ENCODE measurements around the gene GOLGA6D.
"Not testable (repeated sequence)": the region's sequence is repeated elsewhere in the genome, so short reads cannot be mapped to it uniquely, and the experiment has no call there.

Gene GOLGA6D, protein sequence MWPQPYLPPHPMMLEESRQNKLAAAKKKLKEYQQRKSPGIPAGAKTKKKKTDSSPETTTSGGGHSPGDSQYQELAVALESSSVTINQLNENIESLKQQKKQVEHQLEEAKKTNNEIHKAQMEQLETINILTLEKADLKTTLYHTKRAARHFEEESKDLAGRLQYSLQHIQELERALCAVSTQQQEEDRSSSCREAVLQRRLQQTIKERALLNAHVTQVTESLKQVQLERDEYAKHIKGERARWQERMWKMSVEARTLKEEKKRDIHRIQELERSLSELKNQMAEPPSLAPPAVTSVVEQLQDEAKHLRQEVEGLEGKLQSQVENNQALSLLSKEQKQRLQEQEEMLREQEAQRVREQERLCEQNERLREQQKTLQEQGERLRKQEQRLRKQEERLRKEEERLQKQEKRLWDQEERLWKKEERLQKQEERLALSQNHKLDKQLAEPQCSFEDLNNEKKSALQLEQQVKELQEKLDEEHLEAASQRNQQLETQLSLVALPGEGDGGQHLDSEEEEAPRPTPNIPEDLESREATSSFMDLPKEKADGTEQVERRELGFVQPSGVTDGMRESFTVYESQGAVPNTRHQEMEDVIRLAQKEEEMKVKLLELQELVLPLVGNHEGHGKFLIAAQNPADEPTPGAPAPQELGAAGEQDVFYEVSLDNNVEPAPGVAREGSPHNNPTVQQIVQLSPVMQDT

DNA sequence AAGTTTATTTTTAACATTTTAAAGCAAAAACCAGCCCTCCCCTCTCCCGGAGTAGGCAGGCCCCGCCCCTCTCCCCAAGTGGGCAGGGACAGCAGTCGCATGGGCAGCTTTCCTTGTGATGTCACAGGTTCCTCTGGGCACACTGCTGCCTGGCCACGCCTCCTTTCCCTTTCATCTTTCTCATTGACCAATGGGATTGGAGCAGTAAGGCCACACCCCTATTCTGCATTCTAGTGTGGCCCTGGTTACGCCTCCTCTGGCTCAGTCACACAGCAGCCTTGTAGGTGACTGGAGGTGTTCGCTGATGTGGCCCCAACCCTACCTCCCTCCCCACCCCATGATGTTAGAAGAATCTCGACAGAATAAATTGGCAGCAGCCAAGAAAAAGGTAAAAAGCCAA lies at the start of gene GOLGA6D:
TSS of gene GOLGA6D (plus strand) at position 264 of the 400 bp plus-strand sequence. CDS start at position 305, 41 bp downstream.
- not testable (repeated sequence) for DNase-seq

DNA sequence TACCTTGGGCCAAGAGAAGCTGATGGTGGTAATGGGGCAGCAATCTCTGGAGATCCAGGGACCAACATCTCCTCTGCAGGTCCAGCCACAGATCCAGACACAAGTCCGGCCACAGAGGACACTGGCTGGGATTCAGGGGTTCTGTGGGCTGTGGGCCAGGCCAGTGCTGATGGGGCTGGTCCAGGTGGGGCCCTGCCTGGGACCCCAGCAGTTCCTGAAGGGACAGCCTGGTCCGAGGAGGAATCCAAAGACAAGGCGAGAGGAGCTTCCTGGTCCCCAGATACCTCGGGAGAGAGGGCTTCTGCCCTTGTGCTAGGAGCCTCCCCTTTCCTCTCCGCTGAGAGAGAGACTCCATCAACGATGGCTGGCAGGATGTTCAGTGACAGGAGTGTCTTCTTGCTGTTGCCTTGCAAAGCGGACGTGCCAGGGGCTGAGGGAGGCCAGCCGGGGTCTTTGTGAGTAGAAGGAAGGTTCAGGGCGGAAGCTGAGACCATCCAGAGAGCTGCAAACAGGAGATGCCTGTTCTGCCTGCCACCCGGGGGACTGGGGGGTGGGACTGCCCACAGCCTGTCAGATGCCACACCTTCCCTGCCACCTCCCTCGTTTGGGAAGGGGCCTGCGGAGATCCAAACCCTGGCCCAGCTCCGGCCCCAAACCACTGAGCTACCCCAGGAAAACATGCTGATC lies 49.0 kb upstream of the GOLGA6D start:
- DNase-seq = no peak

DNA sequence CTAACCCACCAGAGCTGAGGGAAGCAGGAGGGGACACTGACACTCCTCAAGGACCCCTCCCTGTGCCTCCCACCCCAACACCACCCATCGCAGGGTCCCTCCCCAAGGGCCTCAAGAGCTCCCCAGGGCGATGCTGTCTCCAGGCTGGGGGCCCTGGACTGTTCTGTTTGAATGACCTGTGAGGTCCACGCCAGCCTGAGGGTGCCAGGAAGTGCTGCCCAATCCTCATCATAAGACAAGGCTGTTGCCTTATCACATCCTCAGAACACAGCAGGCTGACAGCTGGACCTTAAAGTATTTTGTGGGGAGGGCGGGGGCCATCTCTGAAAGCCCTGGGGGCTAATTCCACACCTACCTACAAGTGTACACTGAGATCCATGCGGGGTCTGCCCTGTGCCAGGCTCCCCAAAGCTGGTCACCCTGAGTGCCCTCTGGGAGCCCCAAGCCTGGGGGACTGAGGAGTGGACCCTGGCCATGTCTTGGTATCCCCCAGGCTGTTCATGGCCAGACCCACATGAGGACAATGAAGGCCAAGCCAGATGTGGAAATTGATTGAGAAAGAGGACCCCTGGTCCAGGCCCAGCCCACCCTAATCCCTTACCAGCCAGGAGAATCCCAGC lies 48.3 kb upstream of the GOLGA6D start:
- no peak for DNase-seq

DNA sequence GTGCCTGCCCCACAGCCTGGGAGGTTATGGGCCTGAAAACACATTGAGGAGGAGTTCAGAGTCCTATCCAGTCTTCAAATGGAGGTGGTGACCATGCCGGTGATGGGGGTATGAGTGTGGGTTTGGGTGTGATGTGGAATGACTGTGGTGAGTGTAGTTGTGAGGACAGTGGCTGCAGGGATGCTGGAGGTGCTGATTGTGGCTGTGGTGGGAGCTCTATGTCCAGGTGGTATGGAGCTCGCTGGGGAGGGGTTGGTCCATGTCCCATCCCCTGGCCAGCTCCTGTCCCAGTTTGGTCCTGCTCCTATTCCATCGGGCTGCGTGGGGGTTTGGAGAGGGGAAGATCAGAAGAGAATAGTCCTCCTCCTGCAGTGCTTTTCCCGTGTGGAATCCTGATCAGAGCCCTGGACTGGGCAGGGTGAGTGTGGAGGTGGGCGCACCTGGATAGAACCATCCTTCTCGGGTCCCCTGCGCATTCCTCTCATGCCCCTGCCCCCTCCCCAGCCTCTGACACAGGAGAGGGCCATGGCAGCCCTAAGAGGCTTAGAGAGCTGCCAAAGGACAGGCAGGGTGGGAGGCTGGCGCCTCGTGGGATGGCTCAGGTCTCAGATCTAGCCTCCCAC lies 47.5 kb upstream of the GOLGA6D start:
- DNase-seq = no peak

DNA sequence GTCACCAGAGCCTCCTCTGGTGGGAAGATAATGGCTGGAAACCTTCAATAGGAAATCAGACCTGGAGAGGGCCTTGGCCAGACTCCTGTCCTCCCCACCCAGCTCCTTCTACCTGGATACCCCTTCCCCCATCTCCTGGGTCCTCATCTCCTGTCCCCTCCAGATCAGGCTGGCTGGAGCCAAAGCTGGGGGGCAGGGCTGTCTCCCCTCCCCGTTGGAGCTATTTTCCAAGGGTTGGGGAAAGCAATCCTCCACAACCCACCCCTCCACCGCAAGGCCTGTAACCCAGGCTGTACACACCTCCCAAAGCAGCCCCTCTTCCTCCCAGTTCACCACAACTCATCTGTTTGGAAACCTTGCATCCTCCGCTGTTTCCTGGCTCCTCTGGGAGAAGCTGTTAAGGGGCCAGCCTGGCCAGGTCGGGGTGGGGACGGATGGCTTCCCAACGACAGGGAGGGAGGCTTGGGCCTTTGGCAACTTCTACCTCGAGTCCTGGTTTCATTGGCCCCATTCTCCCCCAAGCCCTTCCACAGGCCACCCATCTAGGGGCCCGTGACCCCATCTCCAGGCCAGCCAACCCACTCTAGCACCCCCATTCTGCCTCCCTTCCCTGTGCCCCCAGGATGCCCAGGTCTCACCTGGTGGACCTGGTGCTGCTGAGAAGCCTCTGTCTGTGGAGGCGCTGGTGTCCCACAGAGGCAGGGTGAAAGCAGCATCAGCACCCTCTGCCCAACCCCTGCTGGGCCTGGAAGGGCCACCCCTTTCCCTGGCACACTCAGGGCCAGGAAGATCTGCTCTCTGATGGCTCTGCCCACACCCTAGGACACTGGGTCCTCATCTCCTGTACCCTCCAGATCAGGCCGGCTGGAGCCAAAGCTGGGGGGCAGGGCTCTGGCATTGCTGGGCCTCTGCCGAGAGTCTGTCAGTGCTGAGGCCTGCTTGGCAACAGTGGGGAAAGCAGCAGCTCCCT lies 46.6 kb upstream of the GOLGA6D start:
- DNase-seq = no peak

DNA sequence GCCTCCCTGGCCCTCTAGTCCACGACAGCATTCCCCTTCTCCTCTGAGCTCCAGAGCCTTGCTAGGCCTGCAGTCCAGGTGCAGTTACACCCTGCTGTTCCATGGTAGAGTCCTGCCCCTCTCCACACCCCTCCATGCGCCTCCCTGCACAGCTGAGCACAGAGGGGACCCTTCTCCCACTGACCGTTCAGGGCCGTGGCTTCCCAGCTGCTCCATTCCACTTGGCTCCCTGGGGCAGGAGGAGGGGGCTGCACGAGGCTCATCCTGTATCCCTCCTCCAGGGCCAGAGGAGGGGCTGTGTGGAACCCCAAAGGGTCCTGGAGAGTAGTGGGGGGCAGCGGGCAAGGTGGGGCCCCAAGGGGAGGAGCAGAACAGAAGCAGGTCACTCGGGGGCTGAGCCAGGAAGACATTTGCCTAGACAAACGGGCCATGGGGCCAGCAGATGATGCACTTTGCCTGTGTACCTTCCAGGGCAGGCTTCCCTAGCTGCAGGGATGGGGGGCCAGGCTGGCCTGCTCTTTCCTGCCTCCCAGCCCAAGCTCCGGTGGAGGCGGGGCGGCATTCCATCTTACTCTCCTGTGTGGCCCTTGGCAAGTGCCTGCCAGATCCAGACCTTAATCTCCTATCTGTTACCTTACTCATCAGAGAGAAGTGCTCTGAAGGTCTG lies 45.2 kb upstream of the GOLGA6D start:
- DNase-seq = no peak

DNA sequence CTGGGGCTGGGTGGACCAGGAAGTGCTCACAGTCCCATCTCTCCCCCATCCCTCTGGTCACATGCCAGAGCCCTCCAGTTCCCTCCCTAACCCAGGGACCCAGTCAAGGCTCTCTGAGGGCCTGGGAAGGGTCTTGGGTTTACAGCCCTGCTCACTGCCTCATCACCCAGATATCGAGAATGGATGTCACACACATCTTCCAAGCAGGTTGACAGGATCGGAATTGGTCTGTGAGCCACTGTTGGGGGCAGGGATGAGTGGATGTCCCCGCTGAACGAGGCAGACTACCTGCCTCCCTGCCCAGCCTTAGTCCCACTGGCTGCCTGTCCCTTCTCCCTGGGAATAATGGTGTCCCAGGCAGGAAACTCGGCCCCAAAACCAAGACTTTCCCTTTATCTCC lies 44.5 kb upstream of the GOLGA6D start:
- DNase-seq = no peak

DNA sequence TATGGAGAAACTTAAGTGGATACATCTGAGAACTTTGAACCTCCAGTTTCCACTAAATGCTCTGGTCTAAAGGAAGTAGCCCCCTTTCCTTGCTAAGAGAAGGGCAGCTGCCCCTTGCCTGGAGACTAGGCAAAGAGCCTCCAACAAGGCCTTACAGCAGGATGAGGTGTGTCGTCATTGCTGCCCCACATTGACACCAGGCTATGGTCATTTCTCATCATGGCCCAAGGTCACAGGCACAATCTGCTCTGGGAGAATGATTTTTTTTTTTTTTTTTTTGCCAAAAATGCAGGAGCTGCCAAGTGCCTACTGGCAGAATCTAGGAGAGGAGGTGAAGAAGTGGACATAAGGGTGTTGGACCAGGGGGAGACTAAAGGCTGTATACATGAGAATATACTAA lies 36.9 kb upstream of the GOLGA6D start:
- DNase-seq = not testable (repeated sequence)

DNA sequence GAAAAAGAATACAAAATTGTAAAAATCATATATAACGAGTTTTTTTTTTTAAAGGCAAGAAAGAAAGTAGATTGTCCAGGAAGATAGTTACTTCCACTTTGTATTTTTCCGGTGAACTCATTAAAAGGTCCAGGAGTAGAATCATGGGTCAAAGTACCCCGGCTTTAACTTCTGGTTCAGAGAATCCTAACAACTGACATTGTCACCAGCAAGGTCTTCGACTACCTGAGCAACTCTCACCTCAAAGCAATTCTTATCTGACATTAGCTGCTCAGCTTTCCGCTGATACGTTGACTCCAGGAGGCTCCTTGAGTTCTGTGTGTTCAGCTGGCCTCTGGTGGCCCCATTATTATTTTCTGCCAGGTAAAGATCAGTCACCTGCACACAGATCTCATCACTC lies 33.6 kb upstream of the GOLGA6D start:
- not testable (repeated sequence) for DNase-seq

DNA sequence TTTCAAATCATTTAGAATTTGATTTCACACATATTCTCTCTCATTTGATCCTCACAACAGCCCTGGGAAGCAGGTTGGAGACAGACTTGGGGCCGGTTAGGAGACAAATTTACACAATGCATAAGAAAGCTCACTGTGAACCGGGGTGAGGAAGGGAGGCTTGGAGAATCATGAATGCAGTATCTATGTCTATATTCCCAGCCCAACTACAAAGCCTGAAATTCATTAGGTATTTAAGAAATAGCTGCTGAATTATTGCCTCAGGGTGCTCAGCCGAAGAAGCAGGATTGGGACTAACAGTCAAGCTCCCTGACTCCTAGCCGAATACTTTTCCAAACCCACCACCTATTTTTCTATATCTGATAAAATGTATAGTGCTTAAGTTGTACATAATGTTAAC lies 32.9 kb upstream of the GOLGA6D start:
- DNase-seq = no peak

DNA sequence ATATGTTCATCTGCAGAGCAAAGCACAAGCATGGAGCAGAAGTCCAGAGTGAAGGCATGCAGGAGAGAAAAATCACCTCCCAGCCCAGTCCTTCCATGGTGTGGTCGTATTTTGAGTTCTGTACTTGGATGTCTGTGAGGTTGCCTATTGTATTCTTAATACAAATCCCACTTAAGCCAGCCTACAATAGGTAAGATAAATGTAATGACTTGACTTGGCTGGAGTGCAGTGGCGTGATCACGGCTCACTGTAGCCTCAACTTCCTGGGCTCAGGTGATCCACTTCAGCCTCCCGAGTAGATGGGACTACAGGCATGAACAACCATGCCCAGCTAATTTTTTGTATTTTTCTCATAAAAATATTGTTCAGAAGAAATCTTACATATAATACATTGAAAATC lies 31.3 kb upstream of the GOLGA6D start:
- DNase-seq = not testable (repeated sequence)

DNA sequence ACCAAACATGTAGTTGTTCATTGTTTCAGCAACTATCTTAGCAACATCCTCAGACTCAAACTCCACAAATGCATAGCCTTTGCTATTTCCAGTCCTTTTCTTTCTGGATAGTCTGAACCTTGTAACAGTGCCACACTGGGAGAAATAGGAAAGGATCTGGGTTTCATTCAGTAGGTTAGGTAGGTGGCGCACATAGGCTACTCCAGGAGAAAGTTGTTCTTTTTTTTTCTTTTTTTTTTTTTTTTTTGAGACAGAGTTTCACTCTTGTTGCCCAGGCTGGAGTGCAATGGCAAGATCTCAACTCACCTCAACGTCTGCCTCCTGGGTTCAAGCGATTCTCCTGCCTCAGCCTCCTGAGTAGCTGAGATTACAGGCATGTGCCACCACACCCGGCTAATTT lies 30.4 kb upstream of the GOLGA6D start:
- not testable (repeated sequence) for DNase-seq

DNA sequence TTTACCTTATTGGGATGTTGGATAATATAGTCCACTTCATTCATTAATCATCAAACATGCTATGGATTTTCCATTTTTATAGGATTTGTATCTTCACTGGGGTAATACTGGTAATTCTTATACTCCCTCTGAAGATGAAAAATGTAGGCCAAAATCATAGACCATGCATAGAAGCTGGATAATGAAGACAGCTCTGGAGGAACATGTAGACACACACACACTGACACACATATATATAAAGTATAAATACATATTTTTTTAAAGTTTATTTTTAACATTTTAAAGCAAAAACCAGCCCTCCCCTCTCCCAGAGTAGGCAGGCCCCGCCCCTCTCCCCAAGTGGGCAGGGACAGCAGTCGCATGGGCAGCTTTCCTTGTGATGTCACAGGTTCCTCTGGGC lies 24.6 kb upstream of the GOLGA6D start, which contains the start of gene GOLGA6C:
TSS of gene GOLGA6C (plus strand) at position 301 of the 400 bp plus-strand sequence. CDS start 265 bp downstream, outside the sequence.
- DNase-seq = not testable (repeated sequence)

DNA sequence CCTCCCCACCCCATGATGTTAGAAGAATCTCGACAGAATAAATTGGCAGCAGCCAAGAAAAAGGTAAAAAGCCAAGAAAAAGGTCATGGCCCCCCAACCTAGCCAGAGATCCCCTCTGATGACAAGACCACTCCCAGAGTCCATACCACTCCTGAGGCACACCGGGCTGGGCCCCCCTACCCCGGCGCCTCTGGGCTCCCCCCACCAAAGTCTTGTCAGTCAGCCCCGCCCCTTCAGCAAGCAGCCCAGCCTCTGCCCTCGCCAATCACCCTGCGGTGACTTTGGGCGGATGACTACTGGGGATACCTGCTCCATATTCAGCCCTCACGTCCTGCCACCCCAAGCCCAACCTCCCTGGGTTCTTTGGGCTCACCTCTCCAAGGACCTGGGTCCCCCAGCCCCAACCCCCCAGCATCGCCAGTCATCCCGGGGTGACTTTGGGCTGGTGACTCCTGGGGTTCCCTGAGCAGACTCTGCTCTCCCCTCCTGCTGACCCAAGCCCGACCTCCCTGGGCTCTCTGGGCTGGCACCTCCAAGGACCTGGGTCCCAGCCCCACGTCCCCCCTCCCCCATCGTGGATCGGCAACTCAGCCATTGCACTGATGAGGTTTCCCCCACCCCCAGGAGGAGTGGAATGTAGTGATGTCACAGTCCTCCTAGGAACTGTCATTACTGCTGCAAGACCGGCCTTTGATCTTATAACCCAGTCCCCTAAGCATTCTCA lies 23.9 kb upstream of the GOLGA6D start:
- DNase-seq = not testable (repeated sequence)

DNA sequence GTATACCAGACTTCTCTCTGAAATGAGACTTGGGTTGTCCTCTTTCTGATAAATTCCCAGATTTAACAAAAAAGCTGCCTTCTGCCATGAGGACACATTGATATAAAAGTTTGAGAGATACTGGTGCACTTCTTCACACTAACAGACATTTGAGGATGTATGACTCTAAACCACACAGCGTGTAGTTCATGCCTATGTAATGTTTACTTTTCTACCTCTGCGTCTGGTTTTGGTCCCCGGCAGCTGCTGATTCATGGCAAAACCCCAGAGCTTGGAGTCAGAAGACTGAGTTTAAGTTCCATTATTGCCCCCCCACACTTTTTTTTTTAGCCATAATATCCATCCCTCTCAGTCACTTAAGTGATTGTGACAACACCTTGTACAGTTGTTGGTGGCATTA lies 22.8 kb upstream of the GOLGA6D start:
- DNase-seq = not testable (repeated sequence)

DNA sequence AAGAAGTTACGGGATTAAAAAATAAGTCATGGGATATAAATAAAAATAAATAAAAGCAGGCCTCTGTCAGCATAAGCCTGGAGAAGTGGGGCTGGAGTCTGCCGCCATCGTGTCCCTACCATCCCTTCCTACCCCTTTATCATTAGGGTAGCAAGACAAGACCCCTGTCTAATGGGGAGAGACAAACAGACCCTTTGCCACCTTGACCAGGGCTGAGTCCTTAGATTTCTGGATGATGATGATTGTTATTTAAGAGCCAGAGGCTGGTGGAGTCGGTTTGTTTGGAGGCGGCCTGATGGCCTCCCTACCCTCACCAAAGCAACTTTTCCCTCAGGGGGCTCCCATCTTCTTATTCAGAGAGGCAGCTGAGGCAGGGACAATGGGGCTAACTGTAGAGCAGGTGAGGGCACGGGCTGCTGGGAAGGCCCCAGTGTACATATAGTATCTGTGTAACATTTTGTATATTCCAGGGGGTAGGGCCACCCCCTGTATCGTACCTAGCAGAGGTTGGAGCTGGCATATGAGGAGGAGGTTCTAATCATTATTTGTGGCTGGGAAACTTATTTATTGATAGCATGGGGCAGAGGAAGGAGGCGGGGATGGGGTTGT lies 8.8 kb upstream of the GOLGA6D start:
- not testable (repeated sequence) for DNase-seq

DNA sequence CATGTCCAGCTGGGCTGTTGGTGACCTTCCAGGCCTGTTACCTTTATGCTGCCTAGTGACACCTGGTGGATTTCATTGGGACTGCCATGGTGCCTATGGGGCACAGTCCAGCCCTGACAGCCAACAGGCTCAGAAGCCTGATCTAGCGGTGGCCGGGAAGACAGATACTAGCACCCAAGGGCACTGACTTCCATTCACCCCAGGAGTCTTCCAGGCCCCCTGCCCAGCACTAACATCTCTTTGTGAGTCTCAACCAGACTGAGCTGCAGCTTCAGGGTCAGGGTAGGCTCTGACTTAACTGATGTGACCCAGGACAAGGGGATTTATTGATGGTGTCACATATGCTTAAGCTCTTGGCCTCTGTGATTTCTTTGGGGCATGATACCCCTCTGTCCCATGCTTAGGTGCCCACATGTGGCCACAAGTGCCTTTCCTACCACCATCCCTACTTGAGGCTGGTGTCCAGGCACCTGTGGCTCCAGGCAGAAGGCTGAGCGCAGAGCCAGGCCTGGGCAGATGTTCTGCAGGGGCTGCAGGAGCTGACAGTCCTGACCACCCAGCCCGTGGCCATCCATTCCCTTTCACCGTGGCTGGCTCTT lies 8.0 kb upstream of the GOLGA6D start:
- DNase-seq = peak; percentile 88 to 89

DNA sequence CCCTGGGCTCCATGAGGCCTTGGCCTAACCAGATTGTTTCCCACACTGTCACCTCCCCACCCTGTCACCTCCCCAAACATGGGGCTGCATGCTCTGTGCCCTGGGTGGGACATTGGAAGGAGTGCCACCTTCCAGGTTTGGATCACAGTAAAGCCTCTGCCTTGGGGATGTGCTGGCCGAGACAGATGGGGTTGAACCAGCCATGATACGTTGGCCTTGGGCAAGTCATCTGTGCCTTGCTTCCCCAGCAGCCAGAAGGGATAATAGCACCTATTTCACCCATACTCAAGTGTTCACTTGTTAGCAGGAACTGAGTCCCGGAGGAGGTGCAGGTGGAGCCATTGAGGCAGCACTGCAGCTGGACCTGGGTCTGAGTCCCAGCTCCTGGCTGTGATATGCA lies 7.0 kb upstream of the GOLGA6D start:
- not testable (repeated sequence) for DNase-seq

DNA sequence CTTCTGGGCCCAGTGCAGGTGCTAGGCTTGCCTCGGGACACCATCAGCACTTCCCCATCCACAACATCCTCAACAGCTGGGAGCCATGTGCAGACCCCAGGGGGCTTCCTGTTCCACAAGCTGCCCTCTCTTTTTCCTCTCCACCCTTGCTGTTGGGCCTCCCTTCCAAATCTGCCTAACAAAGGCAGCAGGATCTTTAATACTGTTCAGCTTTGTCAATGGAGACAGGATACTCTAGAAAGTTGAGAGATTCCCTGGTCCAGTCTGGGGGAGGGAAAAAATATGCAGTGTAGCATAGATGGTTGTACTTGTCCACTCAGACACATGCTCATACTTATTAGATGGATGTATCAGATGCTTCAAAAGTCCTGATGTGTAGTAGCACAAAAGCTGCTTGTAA lies 4.1 kb upstream of the GOLGA6D start:
- not testable (repeated sequence) for DNase-seq
